Measurements from ENCODE around the gene ECT2L. TPM values are rescaled to one million over a fixed set of nuclear protein-coding genes. Genes with fewer than 3 reads are reported as not detected.

The ECT2L gene
- total RNA-seq, 1 donor from 2014 or later = 0.40 TPM

DNA sequence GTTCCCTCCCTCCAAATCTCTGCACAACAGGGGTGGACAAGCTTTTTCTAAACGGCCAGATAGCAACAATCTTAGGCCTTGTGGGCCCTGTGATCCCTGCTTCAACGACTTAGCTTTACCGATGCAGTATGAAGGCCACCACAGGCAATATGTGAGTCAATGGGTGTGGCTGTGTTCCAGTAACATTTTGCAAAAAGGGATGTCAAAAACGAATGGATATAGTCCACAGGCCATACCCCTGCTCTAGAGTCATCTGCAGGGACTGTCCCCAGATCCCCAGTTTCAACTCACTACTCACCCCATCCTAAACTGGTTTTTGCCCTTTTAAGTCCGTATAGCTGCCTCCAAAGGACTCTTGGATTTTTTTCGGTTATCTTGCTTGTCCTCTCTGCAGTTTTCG lies 34.4 kb downstream of the ECT2L start:
- TF ChIP-seq, protein P1, sequence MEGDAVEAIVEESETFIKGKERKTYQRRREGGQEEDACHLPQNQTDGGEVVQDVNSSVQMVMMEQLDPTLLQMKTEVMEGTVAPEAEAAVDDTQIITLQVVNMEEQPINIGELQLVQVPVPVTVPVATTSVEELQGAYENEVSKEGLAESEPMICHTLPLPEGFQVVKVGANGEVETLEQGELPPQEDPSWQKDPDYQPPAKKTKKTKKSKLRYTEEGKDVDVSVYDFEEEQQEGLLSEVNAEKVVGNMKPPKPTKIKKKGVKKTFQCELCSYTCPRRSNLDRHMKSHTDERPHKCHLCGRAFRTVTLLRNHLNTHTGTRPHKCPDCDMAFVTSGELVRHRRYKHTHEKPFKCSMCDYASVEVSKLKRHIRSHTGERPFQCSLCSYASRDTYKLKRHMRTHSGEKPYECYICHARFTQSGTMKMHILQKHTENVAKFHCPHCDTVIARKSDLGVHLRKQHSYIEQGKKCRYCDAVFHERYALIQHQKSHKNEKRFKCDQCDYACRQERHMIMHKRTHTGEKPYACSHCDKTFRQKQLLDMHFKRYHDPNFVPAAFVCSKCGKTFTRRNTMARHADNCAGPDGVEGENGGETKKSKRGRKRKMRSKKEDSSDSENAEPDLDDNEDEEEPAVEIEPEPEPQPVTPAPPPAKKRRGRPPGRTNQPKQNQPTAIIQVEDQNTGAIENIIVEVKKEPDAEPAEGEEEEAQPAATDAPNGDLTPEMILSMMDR (IDR thresholded peaks at IDR 0.05; ENCODE audit: unreplicated experiment) = no peak
- no peaks in the 10 kb centered on the region for H3K27me3 Mint-ChIP-seq (ENCODE audit: low read depth)
- DNase-seq (ENCODE audit: low spot score in 2 of 2, unreplicated experiment in 2 of 2) = no peak
- H3K4me3 Mint-ChIP-seq = no peak overlapping the region
- peaks cover 11% of the 10 kb centered on the region for H3K9me3 Mint-ChIP-seq
- peaks cover 21% of the 10 kb centered on the region for H3K4me1 Mint-ChIP-seq
- no peak overlapping the region for H3K27ac Mint-ChIP-seq
- peaks cover 2% of the 10 kb centered on the region for H3K36me3 Mint-ChIP-seq

DNA sequence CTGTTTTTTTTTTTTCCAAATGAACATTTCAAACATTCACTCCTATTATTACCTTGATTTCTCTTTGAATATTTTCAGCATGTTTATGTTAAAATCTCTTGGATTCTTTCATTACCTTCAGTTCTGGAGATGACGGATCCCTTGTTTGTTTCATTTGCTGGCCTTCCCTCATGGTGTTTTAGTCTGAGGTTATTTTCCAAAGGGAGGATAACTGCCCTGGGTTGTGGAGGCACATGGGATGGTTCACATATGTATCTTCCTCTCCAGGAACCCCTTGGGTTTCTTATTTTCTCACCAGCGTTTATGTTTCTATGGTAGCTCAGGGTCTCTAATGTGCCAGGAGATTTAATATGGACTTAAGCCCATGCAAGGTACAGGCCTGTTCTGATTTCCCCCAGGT lies 36.3 kb downstream of the ECT2L start:
- H3K9me3 Mint-ChIP-seq = peaks cover 4% of the 10 kb centered on the region
- DNase-seq (ENCODE audit: low spot score in 2 of 2, unreplicated experiment in 2 of 2) = no peak
- H3K27me3 Mint-ChIP-seq (ENCODE audit: low read depth) = no peaks in the 10 kb centered on the region
- H3K36me3 Mint-ChIP-seq = no peaks in the 10 kb centered on the region
- H3K4me3 Mint-ChIP-seq = no peak overlapping the region
- H3K27ac Mint-ChIP-seq = no peak overlapping the region
- TF ChIP-seq, protein P1 (IDR thresholded peaks at IDR 0.05; ENCODE audit: unreplicated experiment) = no peak
- peaks cover 26% of the 10 kb centered on the region for H3K4me1 Mint-ChIP-seq

DNA sequence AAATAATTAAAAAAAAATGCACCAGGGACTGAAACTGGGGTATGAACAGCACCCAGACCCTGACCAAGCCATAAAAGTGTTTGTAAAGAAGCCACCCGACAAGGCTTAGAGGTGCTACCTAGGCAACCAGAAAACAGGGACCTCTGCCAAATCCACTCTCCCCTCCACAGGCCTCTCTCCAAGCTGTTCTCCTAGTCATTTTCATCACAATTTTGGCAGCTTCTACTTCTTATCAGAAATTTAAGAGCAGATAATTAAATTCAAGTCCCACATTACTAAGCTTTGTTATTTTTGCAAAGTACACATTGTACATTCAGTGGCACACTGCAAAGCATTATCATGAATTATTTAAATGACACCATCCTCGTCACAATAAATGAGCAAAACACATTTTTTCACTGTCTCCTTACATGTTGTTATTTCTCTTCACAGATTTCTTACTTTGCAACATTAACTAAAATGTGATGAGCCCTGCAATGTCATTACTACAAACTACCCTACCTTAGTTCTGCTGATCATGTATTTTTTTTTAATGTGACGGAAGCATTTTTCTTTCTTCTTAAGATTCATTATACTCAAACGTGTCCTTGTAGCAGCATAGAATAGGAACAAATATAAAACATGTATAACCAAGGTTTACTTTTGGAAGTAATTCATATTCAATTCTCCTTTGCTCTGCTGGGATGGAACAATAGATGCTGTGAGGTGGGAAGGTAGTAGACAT lies 38.1 kb downstream of the ECT2L start:
- H3K4me1 Mint-ChIP-seq = peaks cover 26% of the 10 kb centered on the region
- no peaks in the 10 kb centered on the region for H3K27me3 Mint-ChIP-seq (ENCODE audit: low read depth)
- H3K9me3 Mint-ChIP-seq = peaks cover 4% of the 10 kb centered on the region
- no peaks in the 10 kb centered on the region for H3K36me3 Mint-ChIP-seq
- TF ChIP-seq, protein P1 (IDR thresholded peaks at IDR 0.05; ENCODE audit: unreplicated experiment) = no peak
- no peak overlapping the region for H3K4me3 Mint-ChIP-seq
- H3K27ac Mint-ChIP-seq = peak overlapping the region; percentile 54
- DNase-seq (ENCODE audit: low spot score in 2 of 2, unreplicated experiment in 2 of 2) = peak in 1 of 2 experiments; percentile 50

DNA sequence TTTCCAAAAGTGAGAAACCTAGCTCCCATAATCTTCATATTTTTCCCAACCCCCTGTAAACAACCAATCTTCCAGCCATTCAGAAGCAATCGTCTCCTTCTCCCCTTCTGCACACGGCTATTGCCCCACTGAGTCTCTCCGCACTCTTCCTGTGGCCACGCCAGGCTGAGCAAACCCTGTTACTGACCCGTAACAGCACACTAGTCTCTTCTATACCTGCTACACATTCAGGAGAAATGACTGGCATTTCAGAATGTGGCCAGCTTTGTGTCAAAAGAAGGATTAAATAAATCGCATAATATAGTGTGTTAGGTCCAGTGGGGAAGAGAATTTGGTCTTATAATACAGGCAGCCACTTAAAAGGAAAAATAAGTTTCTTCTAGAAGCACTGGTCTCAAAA lies 41.4 kb downstream of the ECT2L start:
- no peak for DNase-seq (ENCODE audit: low spot score in 2 of 2, unreplicated experiment in 2 of 2)
- Mint-ChIP-seq H3K4me1 (peaks cover 26% of the 10 kb centered on the region), H3K4me3 (no peak overlapping the region), H3K9me3 (peaks cover 12% of the 10 kb centered on the region), H3K27me3 (ENCODE audit: low read depth) (no peaks in the 10 kb centered on the region), H3K36me3 (peaks cover 2% of the 10 kb centered on the region), H3K27ac (no peak overlapping the region)
- TF ChIP-seq, protein P1 (IDR thresholded peaks at IDR 0.05; ENCODE audit: unreplicated experiment) = no peak

DNA sequence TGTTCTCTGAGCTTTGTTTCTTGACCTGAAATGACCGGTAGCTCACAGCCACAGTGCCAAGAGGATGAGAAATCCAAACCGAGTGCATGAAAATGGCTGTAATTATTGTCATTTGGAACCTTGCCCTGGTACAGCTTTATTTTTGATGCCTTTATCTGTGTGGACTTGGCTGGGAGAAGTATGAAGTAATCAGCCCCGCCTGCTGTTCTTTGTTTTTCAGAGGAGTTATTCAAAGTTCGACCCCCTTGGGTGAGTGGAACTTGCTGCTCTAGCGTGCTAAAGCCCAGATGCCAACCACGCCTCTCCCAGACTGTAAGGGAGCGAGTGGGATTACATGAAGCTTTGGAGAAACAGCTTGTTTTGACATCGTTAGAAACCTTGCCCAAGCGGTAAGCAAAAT lies 48.3 kb downstream of the ECT2L start:
- H3K4me1 Mint-ChIP-seq = peaks cover 7% of the 10 kb centered on the region
- H3K36me3 Mint-ChIP-seq = peaks cover 2% of the 10 kb centered on the region
- H3K4me3 Mint-ChIP-seq = no peak overlapping the region
- no peaks in the 10 kb centered on the region for H3K27me3 Mint-ChIP-seq (ENCODE audit: low read depth)
- H3K9me3 Mint-ChIP-seq = peaks cover 10% of the 10 kb centered on the region
- DNase-seq (ENCODE audit: low spot score in 2 of 2, unreplicated experiment in 2 of 2) = no peak
- peak overlapping the region; percentile 30 for H3K27ac Mint-ChIP-seq
- TF ChIP-seq, protein P1 (IDR thresholded peaks at IDR 0.05; ENCODE audit: unreplicated experiment) = no peak

All from mesothelial cell of epicardium (in vitro differentiated cells).